ENCODE data around the gene ZBTB17. TPM values are rescaled to one million over a fixed set of nuclear protein-coding genes. Genes with fewer than 3 reads are reported as not detected.

ZBTB17 gene
- total and polyA plus RNA-seq, 2 of the 4 experiments (the other 2 are of a cell fraction) = 26.3 to 58.2 TPM

GRCh38 chr1:15994590-15995351 is 18.9 kb upstream of the ZBTB17 start (continued):
- no peak for TF ChIP-seq ELK1 (IDR thresholded peaks at IDR 0.05; ENCODE audit: borderline replicate concordance, low read depth, low read length)

DNA sequence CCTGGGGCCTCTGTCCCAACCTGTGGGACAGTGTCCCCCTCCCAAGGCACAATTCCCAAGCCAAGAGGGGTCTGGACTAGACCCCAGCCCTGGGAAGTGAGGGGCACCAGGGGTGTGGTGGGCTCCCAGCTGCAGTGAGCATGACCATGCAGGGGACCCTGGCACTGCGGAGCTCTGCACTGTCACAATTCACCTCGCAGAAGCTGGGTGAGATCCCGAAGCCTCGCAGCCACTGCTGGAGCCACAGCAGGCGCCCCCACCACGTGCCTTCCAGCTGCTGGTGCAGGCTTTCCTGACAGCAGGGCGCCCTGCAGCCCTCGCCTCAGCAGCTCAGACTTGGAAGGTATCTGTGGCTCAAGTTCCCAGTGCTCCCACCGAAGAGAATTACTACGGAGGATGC is 18.2 kb upstream of the ZBTB17 start:
- no peak overlapping the region for H4K8ac ChIP-seq (ENCODE audit: low read depth in 2 of 2, low read length in 2 of 2)
- in situ Hi-C loops (cut with MboI; ENCODE audit: low sequenced_read_pairs) (loop anchor here (10.0 kb wide), 1 partner anchor 59 kb away; no protein-coding TSS in a partner anchor), dilution Hi-C loops (cut with HindIII; ENCODE audit: low sequenced_read_pairs, unreplicated experiment) (no loop called here), intact Hi-C loops (cut with micrococcal nuclease) (loop anchor here (1.0 to 2.0 kb wide), 4 partner anchors 55 to 202 kb away; partner anchors contain the start of gene SPEN)
- H2AK9ac ChIP-seq (replicated peaks; ENCODE audit: low read depth, low read length, poor library complexity) = peak overlapping the region; percentile 72
- CTCF ChIA-PET = interaction anchor here (0.7 to 1.6 kb wide), 4 partner anchors 13 to 202 kb away, joined by 3 to 6 read pairs (median 4); no protein-coding TSS in a partner anchor
- no peak overlapping the region for H2BK15ac ChIP-seq (ENCODE audit: low read depth, low read length)
- WGBS, 2 experiments (ENCODE audit: extremely low coverage in 2 of 2, insufficient read length in 1 of 2) = 86% methylated on average over 10 of the region's 10 CpGs; no CpG with 5 or more reads in 1 of the 2 experiments
- H2BK120ac ChIP-seq (ENCODE audit: low read depth, low read length) = no peak overlapping the region
- DNase-seq (no peak), ATAC-seq (ENCODE audit: low read depth) (no peak)
- H2BK5ac ChIP-seq (ENCODE audit: low read depth, low read length, poor library complexity, severe bottlenecking) = no peak overlapping the region
- peak overlapping the region; percentile 8; the same call in 1 of the 2 replicates for H2AK5ac ChIP-seq (ENCODE audit: low read depth, low read length)
- peaks cover 2% of the 10 kb centered on the region; the same call in 1 of the 2 replicates for H3K4me1 ChIP-seq (ENCODE audit: control insufficient read depth, insufficient read depth, low read length)
- H3K27ac ChIP-seq (ENCODE audit: insufficient read depth, low read length) = no peak overlapping the region
- H3K9me3 ChIP-seq (ENCODE audit: control insufficient read depth, insufficient read depth, low read length) = no peaks in the 10 kb centered on the region
- no peaks in the 10 kb centered on the region for H3K36me3 ChIP-seq (ENCODE audit: control insufficient read depth, insufficient read depth, low read length)
- H3K4me3 ChIP-seq (ENCODE audit: insufficient read depth, low read depth, low read length) = no peak overlapping the region
- no peak overlapping the region for H2AFZ ChIP-seq (replicated peaks; ENCODE audit: low read length, poor library complexity)
- peaks cover 13% of the 10 kb centered on the region; the same call in 1 of the 2 replicates for H3K27me3 ChIP-seq (ENCODE audit: control insufficient read depth, insufficient read depth, low read length)
- no peak overlapping the region for H3K14ac ChIP-seq (replicated peaks; ENCODE audit: low read depth, low read length)
- no peaks in the 10 kb centered on the region for H3K79me1 ChIP-seq (ENCODE audit: low read depth in 1 of 2, low read length in 2 of 2)
- H3K9me1 ChIP-seq (ENCODE audit: insufficient read depth, low read length) = no peaks in the 10 kb centered on the region
- no peak overlapping the region for H3K23ac ChIP-seq (ENCODE audit: low read depth, low read length)
- no peak overlapping the region for H3K18ac ChIP-seq (ENCODE audit: low read depth, low read length)
- H3K56ac ChIP-seq (ENCODE audit: extremely low read depth, insufficient read depth, low read length) = no peak overlapping the region
- H4K91ac ChIP-seq (ENCODE audit: insufficient read depth, low read depth, low read length) = no peak overlapping the region
- POLR2A ChIA-PET (ENCODE audit: unreplicated experiment) = no interaction called here
- H3K9ac ChIP-seq (ENCODE audit: low read depth, low read length) = no peak overlapping the region
- no TSS peak for BruUV-seq (replicated peaks)
- no peak overlapping the region for H2BK20ac ChIP-seq (ENCODE audit: low read depth, low read length)
- H3K4ac ChIP-seq (ENCODE audit: low read depth, low read length) = no peak overlapping the region
- no peak overlapping the region for H4K5ac ChIP-seq (ENCODE audit: low read depth, low read length)
- H4K20me1 ChIP-seq (ENCODE audit: insufficient read depth, low read length) = no peaks in the 10 kb centered on the region
- no peak overlapping the region for H3K4me2 ChIP-seq (ENCODE audit: low read depth, low read length)
- TF ChIP-seq BHLHE40 (IDR thresholded peaks at IDR 0.05; ENCODE audit: low read depth, low read length) (no peak), RFX5 (IDR thresholded peaks at IDR 0.05; ENCODE audit: low read depth, low read length) (no peak), MAZ (IDR thresholded peaks at IDR 0.05; ENCODE audit: borderline replicate concordance, low read depth, low read length) (no peak), RCOR1 (IDR thresholded peaks at IDR 0.05; ENCODE audit: insufficient replicate concordance, low read length) (no peak), RAD21 (IDR thresholded peaks at IDR 0.05; ENCODE audit: low read length) (no peak), SMC3 (IDR thresholded peaks at IDR 0.05; ENCODE audit: low read depth, low read length) (no peak), ELK1 (IDR thresholded peaks at IDR 0.05; ENCODE audit: borderline replicate concordance, low read depth, low read length) (no peak), CHD1 (IDR thresholded peaks at IDR 0.05; ENCODE audit: low read depth, low read length) (no peak)
- TF ChIP-seq, protein P1, sequence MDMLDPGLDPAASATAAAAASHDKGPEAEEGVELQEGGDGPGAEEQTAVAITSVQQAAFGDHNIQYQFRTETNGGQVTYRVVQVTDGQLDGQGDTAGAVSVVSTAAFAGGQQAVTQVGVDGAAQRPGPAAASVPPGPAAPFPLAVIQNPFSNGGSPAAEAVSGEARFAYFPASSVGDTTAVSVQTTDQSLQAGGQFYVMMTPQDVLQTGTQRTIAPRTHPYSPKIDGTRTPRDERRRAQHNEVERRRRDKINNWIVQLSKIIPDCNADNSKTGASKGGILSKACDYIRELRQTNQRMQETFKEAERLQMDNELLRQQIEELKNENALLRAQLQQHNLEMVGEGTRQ (IDR thresholded peaks at IDR 0.05; ENCODE audit: low read depth, low read length) = no peak
